Small intestine (tissue), 7 donors: ENCODE data around the gene POLK. TPM values are rescaled to one million over a fixed set of nuclear protein-coding genes. Genes with fewer than 3 reads are reported as not detected.
A peak's percentile ranks its signal among the peaks of the same experiment; 100 is the strongest.
"Not testable (repeated sequence)": the region's sequence is repeated elsewhere in the genome, so short reads cannot be mapped to it uniquely, and the experiment has no call there.

ENCODE experiments used
- DNase-seq, 2 donors: peaks; one replicate each; pipeline versions ENCODE4 v3.0.0 to v3.0.0-alpha.2; 2013
- FAIRE-seq: peaks from 2 replicates; lab custom pipeline; 2012; peaks lifted over from hg19 to GRCh38; lab: Jason Lieb, UNC
- H3K27ac ChIP-seq, 3 donors: one replicate each; pipeline ENCODE4 v1.5.1; 2013; ENCODE audit warnings: low read length in 2 of 3, mild to moderate bottlenecking in 2 of 3, control low read depth in 1 of 3, inconsistent platforms in 1 of 3, low read depth in 1 of 3, moderate library complexity in 1 of 3
- H3K27me3 ChIP-seq, 3 donors: one replicate each; pipeline ENCODE4 v1.6.1; 2013; ENCODE audit warnings: low read length in 3 of 3, inconsistent platforms in 1 of 3; ENCODE audit not compliant: control insufficient read depth in 3 of 3, insufficient read depth in 3 of 3
- H3K36me3 ChIP-seq, 3 donors: one replicate each; pipeline ENCODE4 v1.6.1; 2013; ENCODE audit warnings: low read length in 3 of 3, inconsistent platforms in 1 of 3, low read depth in 1 of 3, mild to moderate bottlenecking in 1 of 3, moderate library complexity in 1 of 3; ENCODE audit not compliant: control insufficient read depth in 3 of 3, insufficient read depth in 2 of 3
- H3K4me1 ChIP-seq, 3 donors: one replicate each; pipeline ENCODE4 v1.6.1; 2013; ENCODE audit warnings: low read length in 2 of 3, inconsistent platforms in 1 of 3, low read depth in 1 of 3, mild to moderate bottlenecking in 1 of 3, moderate library complexity in 1 of 3; ENCODE audit not compliant: control insufficient read depth in 3 of 3, insufficient read depth in 2 of 3
- H3K4me3 ChIP-seq, 3 donors: one replicate each; pipeline ENCODE4 v1.5.1; 2013; ENCODE audit warnings: low read length in 3 of 3, control low read depth in 1 of 3, inconsistent platforms in 1 of 3, low read depth in 1 of 3, mild to moderate bottlenecking in 1 of 3, moderate library complexity in 1 of 3
- H3K9me3 ChIP-seq, 2 donors: one replicate each; pipeline ENCODE4 v1.6.1; 2013; ENCODE audit warnings: low read depth in 1 of 2, low read length in 1 of 2; ENCODE audit not compliant: control insufficient read depth in 2 of 2, insufficient read depth in 1 of 2
- WGBS, 3 donors: extraction: QIAGEN DNeasy Blood & Tissue Kit; methylation state at CpG; one replicate each; pipeline ENCODE4 v1.1.7; 2013; 5-methylcytosine and 5-hydroxymethylcytosine counted together
- polyA plus RNA-seq, 4 donors: library from polyadenylated mRNA; stranded (reverse) in 3 of 4; unstranded in 1 of 4; fragments of 200-250 nt in 3 of 4; fragments of 120-200 nt in 1 of 4; gene quantifications; one replicate each; pipeline versions ENCODE4 v1.2.1 to v1.2.3, GENCODE V29; 2013
- donor health status: healthy with polysubstance abuse.
- donor health status: control.
- donor health status: control.
- donor health status: Bipolar disorder and iron deficiency.
- donor health status: healthy.

The POLK gene
- polyA plus RNA-seq, 4 donors = 3.2 to 14.4 (median 4.6) TPM

DNA sequence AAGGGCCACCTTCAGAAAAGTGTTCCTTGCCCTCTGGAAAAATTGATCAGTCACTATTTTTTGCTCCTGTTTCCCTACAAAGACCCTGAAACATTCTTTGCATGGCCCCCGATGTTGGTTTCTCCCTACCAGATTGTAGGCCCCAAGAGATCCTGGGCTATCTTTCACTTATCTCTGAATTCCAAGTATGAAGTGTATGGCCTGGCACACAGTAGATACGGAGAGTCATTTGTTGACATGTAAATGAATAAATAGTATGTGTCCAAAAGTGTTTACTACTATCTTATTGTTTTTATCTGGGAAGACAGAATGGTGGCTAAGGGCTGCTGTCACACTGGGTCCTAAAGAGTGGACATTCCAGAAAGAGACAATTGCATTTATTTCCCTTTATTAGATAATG lies 92.1 kb downstream of the POLK start:
- H3K9me3 ChIP-seq = no peaks in the 10 kb centered on the region
- no peak overlapping the region for H3K4me3 ChIP-seq
- no peak overlapping the region for H3K27ac ChIP-seq
- DNase-seq (no peak), FAIRE-seq (no peak)
- H3K4me1 ChIP-seq = no peaks in the 10 kb centered on the region
- no peaks in the 10 kb centered on the region for H3K27me3 ChIP-seq
- H3K36me3 ChIP-seq = peaks cover 0 to 9% (median 0%) of the 10 kb centered on the region in 3 donors
- 77 to 94% (median 91%) methylated on average over 2 of the region's 2 CpGs for WGBS, 3 donors

DNA sequence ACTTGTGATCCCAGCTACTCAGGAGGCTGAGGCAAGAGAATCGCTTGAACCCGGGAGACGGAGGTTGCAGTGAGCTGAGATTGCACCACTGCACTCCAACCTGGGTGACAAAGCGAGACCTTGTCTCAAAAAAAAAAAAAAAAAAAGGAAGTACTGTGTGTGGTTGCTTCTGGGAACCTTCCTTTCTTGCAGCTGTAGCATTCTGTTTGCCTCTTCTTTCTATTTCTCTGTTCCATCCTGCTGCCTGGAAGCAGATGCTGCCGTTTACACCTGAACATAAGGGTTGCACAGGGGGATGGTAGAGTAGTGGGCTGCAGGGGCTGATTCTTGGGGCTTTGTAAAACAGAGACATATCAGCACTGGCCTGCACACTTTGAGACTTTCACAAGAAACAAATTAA lies 95.7 kb downstream of the POLK start:
- H3K27me3 ChIP-seq, H3K36me3 ChIP-seq, H3K4me3 ChIP-seq, H3K9me3 ChIP-seq, H3K4me1 ChIP-seq, H3K27ac ChIP-seq, DNase-seq, FAIRE-seq: not testable (repeated sequence)
- 82 to 87% (median 86%) methylated on average over 5 of the region's 5 CpGs for WGBS, 3 donors

- FAIRE-seq = no peak
- WGBS, 3 donors = 91 to 100% (median 100%) methylated on average over 1 of the region's 1 CpG
These were observed 97.2 kb downstream of the POLK start for GRCh38 chr5:75608870-75609269.

GRCh38 chr5:75610201-75610600 lies 98.5 kb downstream of the POLK start:
- Histone ChIP-seq H3K27ac (peak overlapping the region in 1 of 3 donors; percentile 18), H3K27me3 (no peaks in the 10 kb centered on the region), H3K4me1 (peaks cover 2 to 24% (median 4%) of the 10 kb centered on the region in 3 donors), H3K36me3 (no peaks in the 10 kb centered on the region), H3K4me3 (no peak overlapping the region), H3K9me3 (no peaks in the 10 kb centered on the region)
- DNase-seq (peak in 1 of 2 donors; percentile 8), FAIRE-seq (peak; percentile 19)
- 77 to 90% (median 89%) methylated on average over 5 of the region's 5 CpGs for WGBS, 3 donors

More at GRCh38 chr5:75608870-75609269, 97.2 kb downstream of the POLK start:
- Histone ChIP-seq H3K4me3 (no peak overlapping the region), H3K27me3 (no peaks in the 10 kb centered on the region), H3K27ac (no peak overlapping the region), H3K4me1 (peaks cover 0 to 11% (median 4%) of the 10 kb centered on the region in 3 donors), H3K36me3 (no peaks in the 10 kb centered on the region), H3K9me3 (no peaks in the 10 kb centered on the region)
- DNase-seq = no peak

DNA sequence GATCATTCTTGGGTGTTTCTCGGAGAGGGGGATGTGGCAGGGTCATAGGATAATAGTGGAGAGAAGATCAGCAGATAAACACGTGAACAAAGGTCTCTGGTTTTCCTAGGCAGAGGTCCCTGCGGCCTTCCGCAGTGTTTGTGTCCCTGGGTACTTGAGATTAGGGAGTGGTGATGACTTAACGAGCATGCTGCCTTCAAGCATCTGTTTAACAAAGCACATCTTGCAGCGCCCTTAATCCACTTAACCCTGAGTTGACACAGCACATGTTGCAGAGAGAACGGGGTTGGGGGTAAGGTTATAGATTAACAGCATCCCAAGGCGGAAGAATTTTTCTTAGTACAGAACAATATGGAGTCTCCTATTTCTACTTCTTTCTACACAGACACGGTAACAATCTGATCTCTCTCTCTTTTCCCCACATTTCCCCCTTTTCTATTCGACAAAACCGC lies 99.2 kb downstream of the POLK start:
- H3K27ac ChIP-seq = peak overlapping the region; percentile 21 to 97 (median 67)

GRCh38 chr5:75611311-75612225 lies 99.9 kb downstream of the POLK start, which contains the start of gene ANKDD1B:
Gene ANKDD1B (plus strand): TSS chr5:75611453. CDS start chr5:75611635, 182 bp downstream.
- DNase-seq = peak; percentile 56 to 76
- Histone ChIP-seq H3K9me3 (no peaks in the 10 kb centered on the region), H3K4me1 (peaks cover 2 to 36% (median 4%) of the 10 kb centered on the region in 3 donors), H3K27ac (peak within 1 kb of the TSS; percentile 21 to 97 (median 67)), H3K4me3 (peak within 1 kb of the TSS; percentile 32 to 83 (median 76)), H3K36me3 (no peaks in the 10 kb centered on the region), H3K27me3 (no peaks in the 10 kb centered on the region)
- 2 to 9% (median 4%) methylated on average over 47 to 52 of the region's 52 CpGs for WGBS, 3 donors
- FAIRE-seq = no peak

More for the DNA sequence above, 99.2 kb downstream of the POLK start:
- DNase-seq = peak in 1 of 2 donors; percentile 54
- not testable (repeated sequence) for H3K9me3 ChIP-seq, FAIRE-seq, H3K27me3 ChIP-seq, H3K36me3 ChIP-seq
- Histone ChIP-seq H3K4me1 (peaks cover 2 to 31% (median 4%) of the 10 kb centered on the region in 3 donors), H3K4me3 (peak overlapping the region in 2 of 3 donors; percentile 76 to 83)
- 15 to 32% (median 32%) methylated on average over 11 of the region's 11 CpGs for WGBS, 3 donors

DNA sequence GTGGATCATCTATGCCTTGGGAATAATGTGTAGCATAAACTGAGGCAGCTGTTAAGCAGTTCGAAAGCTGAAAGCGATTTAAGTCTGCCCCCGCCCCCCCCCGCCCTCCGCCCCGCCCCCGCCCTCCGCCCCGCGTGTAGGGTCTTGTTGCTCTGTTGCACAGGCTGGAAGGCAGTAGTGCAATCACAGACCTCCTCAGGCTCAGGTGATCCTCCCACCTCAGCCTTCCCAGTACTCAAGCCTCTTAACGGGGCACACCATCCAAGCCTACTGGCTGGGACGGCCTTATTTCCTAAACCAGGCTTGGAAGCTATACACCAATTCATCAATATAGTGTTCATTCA lies 100.5 kb downstream of the POLK start:
- peak overlapping the region in 1 of 3 donors; percentile 83 for H3K4me3 ChIP-seq
- H3K27me3 ChIP-seq = no peaks in the 10 kb centered on the region
- FAIRE-seq (no peak), DNase-seq (peak in 1 of 2 donors; percentile 37)
- H3K4me1 ChIP-seq = peaks cover 2 to 42% (median 4%) of the 10 kb centered on the region in 3 donors
- H3K27ac ChIP-seq = peak overlapping the region in 1 of 3 donors; percentile 97
- H3K9me3 ChIP-seq = no peaks in the 10 kb centered on the region
- WGBS, 3 donors = 18 to 39% (median 32%) methylated on average over 12 of the region's 12 CpGs
- no peaks in the 10 kb centered on the region for H3K36me3 ChIP-seq

DNA sequence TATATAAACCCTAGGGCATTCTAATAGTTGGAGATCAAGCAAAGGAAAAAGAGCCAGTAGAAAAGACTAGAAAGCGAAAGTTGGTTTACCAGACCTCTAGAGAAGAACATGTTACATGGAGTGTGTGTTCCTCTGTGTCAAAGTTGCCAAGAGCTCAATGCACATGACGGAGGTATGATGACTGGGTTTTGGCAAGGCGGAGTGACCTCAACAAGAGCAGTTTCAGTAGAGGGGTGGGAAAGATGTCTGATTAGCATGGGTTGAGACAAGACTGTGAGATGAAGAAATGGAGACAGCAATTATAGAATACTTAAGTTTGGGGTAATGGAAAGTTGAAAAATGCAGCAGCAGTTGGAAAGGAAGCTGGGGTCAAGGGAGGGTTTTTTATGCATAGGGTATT lies 101.2 kb downstream of the POLK start:
- peak in 1 of 2 donors; percentile 13 for DNase-seq

More for the DNA sequence above, 101.2 kb downstream of the POLK start:
- H3K9me3 ChIP-seq = no peaks in the 10 kb centered on the region
- H3K27me3 ChIP-seq = no peaks in the 10 kb centered on the region
- peaks cover 6 to 49% (median 7%) of the 10 kb centered on the region in 3 donors for H3K4me1 ChIP-seq
- H3K27ac ChIP-seq = peak overlapping the region in 1 of 3 donors; percentile 97
- peak overlapping the region in 1 of 3 donors; percentile 83 for H3K4me3 ChIP-seq
- H3K36me3 ChIP-seq = no peaks in the 10 kb centered on the region
- no peak for FAIRE-seq
- WGBS, 3 donors = 94 to 97% (median 95%) methylated on average over 3 of the region's 3 CpGs
